ENCODE measurements around the gene EVA1C. TPM values are rescaled to one million over a fixed set of nuclear protein-coding genes. Genes with fewer than 3 reads are reported as not detected.

Gene EVA1C
- total and polyA plus RNA-seq, 10 of the 15 experiments (the other 5 are each of a cell fraction or from before 2014, with no cell fraction given), result 0.13 to 0.56 (median 0.34) TPM; not detected in 7

DNA sequence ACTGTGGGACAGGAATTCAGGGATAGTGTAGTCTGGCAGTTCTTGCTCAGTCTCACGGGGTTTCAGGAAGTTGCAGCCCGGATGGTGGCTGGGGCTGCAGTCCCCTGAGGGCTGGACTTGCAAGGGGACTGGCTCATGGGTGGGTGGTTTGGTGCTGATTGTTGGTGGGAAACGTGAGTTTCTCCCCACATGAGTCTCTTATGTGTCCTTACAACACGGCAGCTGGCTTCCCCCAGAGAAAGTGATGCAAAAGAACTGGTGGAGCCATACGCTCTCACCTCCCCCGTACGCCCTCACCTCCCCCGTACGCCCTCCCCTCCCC lies 64.9 kb downstream of the EVA1C start (continued):
- TF ChIP-seq FOS (IDR thresholded peaks at IDR 0.05; ENCODE audit: borderline replicate concordance, extremely low read depth, insufficient read length) (no peak), USF2 (IDR thresholded peaks at IDR 0.05; ENCODE audit: borderline replicate concordance, low read depth, low read length) (no peak), BMI1 (IDR thresholded peaks at IDR 0.05; ENCODE audit: borderline replicate concordance) (no peak)

GRCh38 chr21:32481875-32482408 lies 69.4 kb downstream of the EVA1C start:
- BruUV-seq (replicated peaks), result no TSS peak
- in situ Hi-C loops (cut with MboI) (no loop called here), intact Hi-C loops (cut with micrococcal nuclease; ENCODE audit: unreplicated experiment) (no loop called here)
- Histone ChIP-seq H2AFZ (ENCODE audit: control insufficient read depth, low read depth, low read length) (no peak overlapping the region), H4K20me1 (ENCODE audit: control insufficient read depth, insufficient read depth) (no peaks in the 10 kb centered on the region), H3K9ac (ENCODE audit: control insufficient read depth, insufficient read depth, low read length) (no peak overlapping the region), H3K4me1 (ENCODE audit: control insufficient read depth, insufficient read depth, low read length) (no peaks in the 10 kb centered on the region), H3K9me3 (replicated peaks; ENCODE audit: control insufficient read depth, insufficient read depth, low read length) (no peaks in the 10 kb centered on the region), H3K79me2 (ENCODE audit: control insufficient read depth, insufficient read depth, low read length) (no peaks in the 10 kb centered on the region), H3K36me3 (ENCODE audit: control insufficient read depth in 2 of 2, insufficient read depth in 2 of 2, low read length in 1 of 2) (no peaks in the 10 kb centered on the region), H3K27ac (ENCODE audit: control insufficient read depth, insufficient read depth) (no peak overlapping the region), H3K27me3 (replicated peaks in 1 of 2; ENCODE audit: control insufficient read depth in 2 of 2, insufficient read depth in 2 of 2, low read length in 1 of 2) (no peaks in the 10 kb centered on the region), H3K4me3 (no peak overlapping the region), H3K4me2 (ENCODE audit: control insufficient read depth, insufficient read depth) (no peak overlapping the region)
- no peak for ATAC-seq
- 52% methylated on average over 9 of the region's 9 CpGs for WGBS (ENCODE audit: insufficient coverage, insufficient replicate concordance, low lambda C conversion rate, missing lambda C conversion rate)
- TF ChIP-seq, protein P1, sequence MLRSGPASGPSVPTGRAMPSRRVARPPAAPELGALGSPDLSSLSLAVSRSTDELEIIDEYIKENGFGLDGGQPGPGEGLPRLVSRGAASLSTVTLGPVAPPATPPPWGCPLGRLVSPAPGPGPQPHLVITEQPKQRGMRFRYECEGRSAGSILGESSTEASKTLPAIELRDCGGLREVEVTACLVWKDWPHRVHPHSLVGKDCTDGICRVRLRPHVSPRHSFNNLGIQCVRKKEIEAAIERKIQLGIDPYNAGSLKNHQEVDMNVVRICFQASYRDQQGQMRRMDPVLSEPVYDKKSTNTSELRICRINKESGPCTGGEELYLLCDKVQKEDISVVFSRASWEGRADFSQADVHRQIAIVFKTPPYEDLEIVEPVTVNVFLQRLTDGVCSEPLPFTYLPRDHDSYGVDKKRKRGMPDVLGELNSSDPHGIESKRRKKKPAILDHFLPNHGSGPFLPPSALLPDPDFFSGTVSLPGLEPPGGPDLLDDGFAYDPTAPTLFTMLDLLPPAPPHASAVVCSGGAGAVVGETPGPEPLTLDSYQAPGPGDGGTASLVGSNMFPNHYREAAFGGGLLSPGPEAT (IDR thresholded peaks at IDR 0.05; ENCODE audit: low read depth), result no peak
- FAIRE-seq, result no peak
- CTCF ChIA-PET, result no interaction called here
- DNase-seq (ENCODE audit: low read depth, low spot score), result no peak
- SMC1A ChIA-PET (ENCODE audit: uncharacterized antibody, unreplicated experiment), result no interaction called here
- RAD21 ChIA-PET (ENCODE audit: unreplicated experiment), result no interaction called here
- POLR2A ChIA-PET, result no interaction called here
